Measurements from ENCODE around the gene MYO1G. TPM values are rescaled to one million over a fixed set of nuclear protein-coding genes. Genes with fewer than 3 reads are reported as not detected.

MYO1G gene
- total and polyA plus RNA-seq, 10 of the 15 experiments (the other 5 are each of a cell fraction or from before 2014, with no cell fraction given) = 1.8 to 232 (median 134) TPM

DNA sequence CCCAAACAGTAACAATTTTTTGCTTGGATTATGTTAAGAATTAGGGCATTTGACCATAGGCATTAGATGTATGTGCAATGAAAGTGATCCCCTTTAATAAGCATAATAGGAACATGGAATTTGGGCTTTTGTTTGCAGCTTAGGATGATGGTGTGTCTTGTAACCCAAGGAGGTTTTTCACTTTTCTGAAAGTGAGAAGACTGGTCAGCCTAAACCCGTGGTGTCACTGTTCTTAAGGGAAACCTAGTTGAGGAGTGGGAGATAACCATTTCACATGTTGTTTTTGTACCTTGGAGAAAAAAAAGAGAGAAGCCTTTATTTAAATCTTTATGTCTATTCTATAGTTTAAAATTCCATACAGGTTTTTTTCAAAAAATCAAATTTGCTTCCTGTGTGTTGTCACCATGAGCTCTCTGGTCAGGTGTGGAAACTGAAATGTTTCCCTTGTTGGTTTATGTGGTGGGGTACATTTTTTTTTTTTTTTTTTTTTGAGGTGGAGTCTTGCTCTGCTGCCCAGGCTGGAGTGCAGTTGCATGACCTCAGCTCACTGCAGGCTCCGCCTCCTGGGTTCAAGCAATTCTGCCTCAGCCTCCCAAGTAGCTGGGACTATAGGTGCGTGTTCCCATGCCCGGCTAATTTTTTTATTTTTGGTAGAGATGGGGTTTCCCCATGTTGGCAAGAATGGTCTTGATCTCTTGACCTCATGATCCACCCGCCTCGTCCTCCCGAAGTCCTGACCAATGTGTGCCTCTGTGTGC is 28.9 kb upstream of the MYO1G start (continued):
- TF ChIP-seq ZNF384 (IDR thresholded peaks at IDR 0.05; ENCODE audit: borderline replicate concordance, low read depth, low read length) (peak; percentile 86), ATF7 (IDR thresholded peaks at IDR 0.05; ENCODE audit: low read depth) (peak; percentile 82), SMAD1 (IDR thresholded peaks at IDR 0.05; ENCODE audit: low read depth, partially characterized antibody) (no peak), CBFB (IDR thresholded peaks at IDR 0.05; ENCODE audit: low read depth) (peak; percentile 53; the same call in 1 of the 2 replicates), FOXM1 (IDR thresholded peaks at IDR 0.05; ENCODE audit: low read depth, low read length) (peak; percentile 35; the same call in 1 of the 2 replicates), BACH1 (IDR thresholded peaks at IDR 0.05; ENCODE audit: borderline replicate concordance) (no peak), MYC (IDR thresholded peaks at IDR 0.05; ENCODE audit: insufficient read depth, insufficient read length, insufficient replicate concordance, low read length, severe bottlenecking) (no peak), RAD51 (IDR thresholded peaks at IDR 0.05) (peak; percentile 62), MTA2 (IDR thresholded peaks at IDR 0.05; ENCODE audit: low read depth) (peak; percentile 19; the same call in 1 of the 2 replicates)
- TF ChIP-seq, protein P1, sequence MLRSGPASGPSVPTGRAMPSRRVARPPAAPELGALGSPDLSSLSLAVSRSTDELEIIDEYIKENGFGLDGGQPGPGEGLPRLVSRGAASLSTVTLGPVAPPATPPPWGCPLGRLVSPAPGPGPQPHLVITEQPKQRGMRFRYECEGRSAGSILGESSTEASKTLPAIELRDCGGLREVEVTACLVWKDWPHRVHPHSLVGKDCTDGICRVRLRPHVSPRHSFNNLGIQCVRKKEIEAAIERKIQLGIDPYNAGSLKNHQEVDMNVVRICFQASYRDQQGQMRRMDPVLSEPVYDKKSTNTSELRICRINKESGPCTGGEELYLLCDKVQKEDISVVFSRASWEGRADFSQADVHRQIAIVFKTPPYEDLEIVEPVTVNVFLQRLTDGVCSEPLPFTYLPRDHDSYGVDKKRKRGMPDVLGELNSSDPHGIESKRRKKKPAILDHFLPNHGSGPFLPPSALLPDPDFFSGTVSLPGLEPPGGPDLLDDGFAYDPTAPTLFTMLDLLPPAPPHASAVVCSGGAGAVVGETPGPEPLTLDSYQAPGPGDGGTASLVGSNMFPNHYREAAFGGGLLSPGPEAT (IDR thresholded peaks at IDR 0.05; ENCODE audit: low read depth) = peak; percentile 50; the same call in 1 of the 2 replicates

All from GM12878 (cell line).